Measurements from ENCODE around the gene CACNA1G. TPM values are rescaled to one million over a fixed set of nuclear protein-coding genes. Genes with fewer than 3 reads are reported as not detected.
A peak's percentile ranks its signal among the peaks of the same experiment; 100 is the strongest.

CACNA1G gene
- total RNA-seq, 2 experiments from 2014 or later: not detected

DNA sequence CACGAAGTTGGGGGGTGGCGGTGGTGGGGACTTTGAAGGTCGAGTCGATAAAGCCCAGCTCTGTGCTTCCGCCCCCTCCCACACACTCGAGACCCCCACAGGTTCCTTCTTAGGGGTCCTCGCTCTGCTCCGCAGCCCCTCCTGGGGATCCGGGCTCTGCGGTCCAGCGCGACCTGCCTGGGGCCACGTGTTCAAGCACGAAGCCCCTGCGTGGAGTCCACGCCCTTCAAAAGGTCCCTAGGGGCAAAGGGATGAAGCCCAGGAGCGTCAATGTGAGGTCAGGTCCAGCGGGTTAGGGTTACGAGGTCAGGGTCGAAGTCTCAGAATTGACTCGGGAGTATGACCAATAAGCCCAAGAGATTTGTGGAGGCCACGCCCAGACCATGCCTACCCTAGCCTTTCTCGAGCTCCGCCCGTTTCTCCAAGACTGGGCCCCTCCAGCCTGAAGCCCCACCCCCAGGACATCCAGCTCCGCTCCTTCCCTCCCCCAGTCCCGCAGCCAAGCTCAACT, 786 bp upstream of the CACNA1G start:
- H4K20me1 ChIP-seq (ENCODE audit: insufficient read depth, low read length): no peaks in the 10 kb centered on the region
- BruUV-seq (replicated peaks): no TSS peak
- H3K4me2 ChIP-seq (ENCODE audit: low read length): peak overlapping the region; percentile 53
- no peak for DNase-seq (ENCODE audit: low spot score)
- no peaks in the 10 kb centered on the region for H3K9me3 ChIP-seq (ENCODE audit: low read length)
- H3K4me1 ChIP-seq (ENCODE audit: insufficient read depth, low read length, poor library complexity, severe bottlenecking): peaks cover 6% of the 10 kb centered on the region
- H3K9me2 ChIP-seq (ENCODE audit: insufficient read depth, low read length): no peaks in the 10 kb centered on the region
- no peak overlapping the region for H2AFZ ChIP-seq (ENCODE audit: low read length)
- no peak for TF ChIP-seq EZH2phosphoT487 (IDR thresholded peaks at IDR 0.05; ENCODE audit: borderline replicate concordance, low read depth, low read length)
- no peak for TF ChIP-seq CTCF (conservative IDR thresholded peaks at IDR 0.05; ENCODE audit: low read length)
- no peaks in the 10 kb centered on the region for H3K79me2 ChIP-seq (ENCODE audit: insufficient read depth, low read depth, low read length)
- H3K36me3 ChIP-seq (ENCODE audit: insufficient read depth, low read length): no peaks in the 10 kb centered on the region
- ChIA-PET POLR2A (interaction anchor here (0.5 kb wide), 1 partner anchor 145 kb away, joined by 3 read pairs; no protein-coding TSS in a partner anchor), CTCF (ENCODE audit: unreplicated experiment) (no interaction called here)
- peak overlapping the region; percentile 44 for H3K4me3 ChIP-seq (ENCODE audit: low read depth, low read length, poor library complexity, severe bottlenecking)
- H3K27ac ChIP-seq (ENCODE audit: low read depth, low read length, poor library complexity, severe bottlenecking): no peak overlapping the region
- intact Hi-C loops (cut with micrococcal nuclease; ENCODE audit: unreplicated experiment): no loop called here

- POLR2A ChIA-PET: no interaction called here
- no peaks in the 10 kb centered on the region for H3K9me3 ChIP-seq (ENCODE audit: low read length)
- H3K36me3 ChIP-seq (ENCODE audit: insufficient read depth, low read length): no peaks in the 10 kb centered on the region
- H4K20me1 ChIP-seq (ENCODE audit: insufficient read depth, low read length): no peaks in the 10 kb centered on the region
- CTCF ChIA-PET (ENCODE audit: unreplicated experiment): no interaction called here
- peak overlapping the region; percentile 53 for H3K4me2 ChIP-seq (ENCODE audit: low read length)
- H3K79me2 ChIP-seq (ENCODE audit: insufficient read depth, low read depth, low read length): no peaks in the 10 kb centered on the region
- H3K27ac ChIP-seq (ENCODE audit: low read depth, low read length, poor library complexity, severe bottlenecking): no peak overlapping the region
- H2AFZ ChIP-seq (ENCODE audit: low read length): no peak overlapping the region
- intact Hi-C loops (cut with micrococcal nuclease; ENCODE audit: unreplicated experiment): no loop called here
- no peak for DNase-seq (ENCODE audit: low spot score)
- TF ChIP-seq EZH2phosphoT487 (IDR thresholded peaks at IDR 0.05; ENCODE audit: borderline replicate concordance, low read depth, low read length): no peak
- no TSS peak for BruUV-seq (replicated peaks)
- H3K9me2 ChIP-seq (ENCODE audit: insufficient read depth, low read length): no peaks in the 10 kb centered on the region
- peak overlapping the region; percentile 44 for H3K4me3 ChIP-seq (ENCODE audit: low read depth, low read length, poor library complexity, severe bottlenecking)
- H3K4me1 ChIP-seq (ENCODE audit: insufficient read depth, low read length, poor library complexity, severe bottlenecking): peaks cover 6% of the 10 kb centered on the region
These were observed 623 bp downstream of the CACNA1G start for GRCh38 chr17:50560931-50561745.

DNA sequence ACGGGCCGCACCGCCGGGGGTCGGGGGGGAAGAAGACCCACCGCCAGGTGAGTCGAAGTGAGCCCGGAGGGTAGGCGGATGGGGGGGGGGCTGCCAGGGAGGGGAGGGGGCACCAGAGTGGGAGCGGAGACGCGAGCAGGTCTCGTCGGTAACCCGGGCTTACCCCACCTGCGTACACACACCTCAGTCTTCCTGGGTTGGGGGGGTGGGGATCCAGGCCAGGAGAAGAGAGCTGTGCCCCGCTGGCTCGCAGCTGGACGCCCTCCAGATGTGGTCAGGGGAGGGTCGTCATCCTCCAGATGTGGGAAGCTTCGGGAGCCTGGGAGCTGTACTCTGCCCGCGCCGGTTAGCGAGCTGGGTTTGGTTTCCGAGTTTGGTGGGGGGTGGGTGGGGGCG, 1.2 kb downstream of the CACNA1G start:
- H3K4me1 ChIP-seq (ENCODE audit: insufficient read depth, low read length, poor library complexity, severe bottlenecking): peaks cover 6% of the 10 kb centered on the region
- no peaks in the 10 kb centered on the region for H3K9me2 ChIP-seq (ENCODE audit: insufficient read depth, low read length)
- no peaks in the 10 kb centered on the region for H3K36me3 ChIP-seq (ENCODE audit: insufficient read depth, low read length)
- no peaks in the 10 kb centered on the region for H3K9me3 ChIP-seq (ENCODE audit: low read length)
- H2AFZ ChIP-seq (ENCODE audit: low read length): no peak overlapping the region
- intact Hi-C loops (cut with micrococcal nuclease; ENCODE audit: unreplicated experiment): no loop called here
- ChIA-PET POLR2A (no interaction called here), CTCF (ENCODE audit: unreplicated experiment) (no interaction called here)
- no TSS peak for BruUV-seq (replicated peaks)
- TF ChIP-seq EZH2phosphoT487 (IDR thresholded peaks at IDR 0.05; ENCODE audit: borderline replicate concordance, low read depth, low read length): no peak
- no peak for TF ChIP-seq CTCF (conservative IDR thresholded peaks at IDR 0.05; ENCODE audit: low read length)
- no peak overlapping the region for H3K27ac ChIP-seq (ENCODE audit: low read depth, low read length, poor library complexity, severe bottlenecking)
- DNase-seq (ENCODE audit: low spot score): no peak
- H3K79me2 ChIP-seq (ENCODE audit: insufficient read depth, low read depth, low read length): no peaks in the 10 kb centered on the region
- H4K20me1 ChIP-seq (ENCODE audit: insufficient read depth, low read length): no peaks in the 10 kb centered on the region
- no peak overlapping the region for H3K4me2 ChIP-seq (ENCODE audit: low read length)
- H3K4me3 ChIP-seq (ENCODE audit: low read depth, low read length, poor library complexity, severe bottlenecking): no peak overlapping the region
